ENCODE measurements around the gene MAML2. TPM values are rescaled to one million over a fixed set of nuclear protein-coding genes. Genes with fewer than 3 reads are reported as not detected.

Gene MAML2
- total and polyA plus RNA-seq, 9 of the 15 experiments (the other 6 are each of a cell fraction or from before 2014, with no cell fraction given), result 0.79 to 6.8 (median 4.8) TPM

GRCh38 chr11:96151501-96151900, 191.5 kb downstream of the MAML2 start:
- H3K27ac ChIP-seq (ENCODE audit: extremely low read depth, low read depth, low read length), result no peak overlapping the region
- no peaks in the 10 kb centered on the region; the same call in 2 of the 3 replicates for H3K36me3 ChIP-seq (ENCODE audit: control insufficient read depth, insufficient read depth, low read length)
- H3K27me3 ChIP-seq (ENCODE audit: control insufficient read depth in 2 of 2, insufficient read depth in 2 of 2, low read length in 2 of 2), result no peaks in the 10 kb centered on the region
- no peak overlapping the region for H2AFZ ChIP-seq (ENCODE audit: low read depth, low read length)
- POLR2A ChIA-PET, result interaction anchor here (0.6 to 1.5 kb wide), 2 partner anchors 16 to 77 kb away, joined by 3 to 4 read pairs; no protein-coding TSS in a partner anchor
- H3K4me1 ChIP-seq (replicated peaks in 1 of 2; ENCODE audit: control insufficient read depth in 2 of 2, insufficient read depth in 2 of 2, low read length in 2 of 2), result peaks cover 12 to 48% of the 10 kb centered on the region in 2 experiments; a peak in 4 of 5 replicates
- no peak overlapping the region for H3K4me3 ChIP-seq
- no peak overlapping the region for H3K4me2 ChIP-seq (ENCODE audit: insufficient read depth, low read length)
- no TSS peak for BruUV-seq (replicated peaks)
- CTCF ChIA-PET (ENCODE audit: low intra/inter-chr PET ratio), result no interaction called here
- TF ChIP-seq SMARCB1 (IDR thresholded peaks at IDR 0.05; ENCODE audit: insufficient read length, low read depth) (no peak), TEAD2 (tag; IDR thresholded peaks at IDR 0.05) (no peak), KDM5B (IDR thresholded peaks at IDR 0.05; ENCODE audit: insufficient replicate concordance, low read depth, low read length) (no peak), KDM1A (IDR thresholded peaks at IDR 0.05) (no peak), TOE1 (IDR thresholded peaks at IDR 0.05; ENCODE audit: borderline replicate concordance) (no peak), TOE1 (CRISPR knock-in tag; IDR thresholded peaks at IDR 0.05; ENCODE audit: borderline replicate concordance, low read depth) (no peak), CHD1 (IDR thresholded peaks at IDR 0.05; ENCODE audit: low read length) (no peak), ZNF830 (CRISPR knock-in tag; IDR thresholded peaks at IDR 0.05) (no peak), L3MBTL2 (IDR thresholded peaks at IDR 0.05) (no peak), ZNF311 (CRISPR knock-in tag; IDR thresholded peaks at IDR 0.05) (no peak), PHTF2 (CRISPR knock-in tag; IDR thresholded peaks at IDR 0.05) (no peak), ZC3H11A (IDR thresholded peaks at IDR 0.05; ENCODE audit: low read depth, low read length) (no peak), KDM2B (CRISPR knock-in tag; IDR thresholded peaks at IDR 0.05) (no peak), ZNF407 (IDR thresholded peaks at IDR 0.05; ENCODE audit: low read depth) (no peak)
- H3K9me1 ChIP-seq (ENCODE audit: control insufficient read depth, insufficient read depth, low read length), result no peaks in the 10 kb centered on the region
- ATAC-seq (no peak), DNase-seq (ENCODE audit: extremely low read depth in 1 of 4, low spot score in 3 of 4) (no peak), FAIRE-seq (no peak)
- intact Hi-C loops (cut with micrococcal nuclease), result loop anchor here (5.0 kb wide), 1 partner anchor 44 kb away; no protein-coding TSS in a partner anchor
- no peaks in the 10 kb centered on the region for H4K20me1 ChIP-seq (replicated peaks; ENCODE audit: control insufficient read depth, insufficient read depth, low read length)
- 73% methylated on average over 3 of the region's 3 CpGs for WGBS (ENCODE audit: insufficient coverage, low coverage, missing lambda C conversion rate)
- H3K79me2 ChIP-seq (ENCODE audit: control insufficient read depth, insufficient read depth, low read length), result no peaks in the 10 kb centered on the region; the same call in 2 of the 3 replicates
- H3K9ac ChIP-seq (ENCODE audit: insufficient read depth in 1 of 2, low read depth in 2 of 2, low read length in 2 of 2), result no peak overlapping the region
- H3K9me3 ChIP-seq (replicated peaks; ENCODE audit: control insufficient read depth, insufficient read depth, low read depth, low read length), result no peaks in the 10 kb centered on the region
- in situ Hi-C loops (cut with MboI), result no loop called here

Measured in K562 (cell line).